Endothelial cell of umbilical vein (primary cell): ENCODE results near the gene ACSF3. TPM values are rescaled to one million over a fixed set of nuclear protein-coding genes. Genes with fewer than 3 reads are reported as not detected.

Source experiments
- BruUV-seq: library from RNA; stranded (reverse); fragments of 400-500 nt; replicated peaks from 2 replicates; lab custom pipeline; 2021; lab: Mats Ljungman, UMichigan
- CTCF ChIA-PET: fragments of 300-600, 350-600 bp; sonication (Branson Sonifier 250); formaldehyde crosslinking; loops from one replicate; lab custom pipeline; 2021; ENCODE audit warnings: antibody characterized with exemption, inconsistent platforms; lab: Charles Lee
- POLR2A ChIA-PET: fragments of 300-600, 350-600 bp; sonication (Branson Sonifier 250); formaldehyde crosslinking; loops from one replicate; lab custom pipeline; 2021; ENCODE audit warnings: antibody characterized with exemption, inconsistent platforms; lab: Charles Lee
- DNase-seq: peaks from one replicate; pipeline ENCODE4 v3.0.0-alpha.2; 2011; ENCODE audit warnings: low read depth, low spot score
- FAIRE-seq: peaks from 2 replicates; lab custom pipeline; 2011; peaks lifted over from hg19 to GRCh38; lab: Jason Lieb, UNC
- H2AFZ ChIP-seq: 2 replicates; pipeline ENCODE4 v1.6.0; 2012; ENCODE audit warnings: low read depth, low read length, control low read depth, inconsistent platforms
- H3K27ac ChIP-seq: 2 replicates; pipeline ENCODE4 v1.5.1; 2011; ENCODE audit warnings: low read depth, mild to moderate bottlenecking, control low read depth, low read length, moderate library complexity; ENCODE audit not compliant: insufficient read depth
- H3K27me3 ChIP-seq, 2 experiments: 2 replicates each; pipeline versions ENCODE4 v1.6.0 to v1.6.1; 2011; ENCODE audit warnings: low read length in 2 of 2, mixed read lengths in 1 of 2; ENCODE audit not compliant: control insufficient read depth in 2 of 2, insufficient read depth in 2 of 2
- H3K36me3 ChIP-seq, 2 experiments: 2 replicates in 1 of 2; 3 replicates in 1 of 2; pipeline ENCODE4 v1.5.1; 2011; ENCODE audit warnings: low read length in 2 of 2, mild to moderate bottlenecking in 1 of 2, moderate library complexity in 1 of 2; ENCODE audit not compliant: control insufficient read depth in 2 of 2, insufficient read depth in 2 of 2; ENCODE audit errors: extremely low read depth in 1 of 2
- H3K4me1 ChIP-seq: 3 replicates; pipeline ENCODE4 v1.5.1; 2011; ENCODE audit warnings: mild to moderate bottlenecking, low read length; ENCODE audit not compliant: control insufficient read depth, insufficient read depth; ENCODE audit errors: extremely low read depth
- H3K4me2 ChIP-seq: 2 replicates; pipeline ENCODE4 v1.6.1; 2011; ENCODE audit warnings: low read length, control low read depth, mixed read lengths; ENCODE audit not compliant: insufficient read depth
- H3K4me3 ChIP-seq, 3 experiments: fragments of 200-600 bp in 1 of 3; sonication (generic), shearing (Covaris generic) in 1 of 3; replicated peaks in 1 of 3; 2 replicates each; pipeline ENCODE4 v1.5.1; 2011 to 2016; ENCODE audit warnings: control low read depth in 3 of 3, low read length in 3 of 3, mild to moderate bottlenecking in 2 of 3, inconsistent platforms in 1 of 3, low read depth in 1 of 3, moderate library complexity in 1 of 3; ENCODE audit not compliant: insufficient read depth in 1 of 3
- H3K79me2 ChIP-seq: 2 replicates; pipeline ENCODE4 v1.6.0; 2012; ENCODE audit warnings: low read length, inconsistent platforms; ENCODE audit not compliant: control insufficient read depth, insufficient read depth
- H3K9ac ChIP-seq: replicated peaks from 2 replicates; pipeline ENCODE3; 2011; ENCODE audit warnings: low read length, control low read depth; ENCODE audit not compliant: insufficient read depth; ENCODE audit errors: extremely low read depth
- H3K9me1 ChIP-seq: replicated peaks from 3 replicates; pipeline ENCODE4 v1.6.0; 2011; ENCODE audit warnings: mild to moderate bottlenecking, low read length; ENCODE audit not compliant: control insufficient read depth, insufficient read depth; ENCODE audit errors: extremely low read depth
- H3K9me3 ChIP-seq: replicated peaks from 2 replicates; pipeline ENCODE4 v1.5.1; 2012; ENCODE audit warnings: low read length, inconsistent platforms; ENCODE audit not compliant: control insufficient read depth, insufficient read depth
- H4K20me1 ChIP-seq: replicated peaks from 2 replicates; pipeline ENCODE3; 2011; ENCODE audit warnings: mild to moderate bottlenecking, low read length; ENCODE audit not compliant: control insufficient read depth, insufficient read depth; ENCODE audit errors: extremely low read depth
- EZH2 ChIP-seq: IDR thresholded peaks from 2 replicates; pipeline ENCODE4 v1.6.1; 2012; ENCODE audit warnings: borderline replicate concordance, low read depth, mild to moderate bottlenecking, moderate library complexity, low read length, inconsistent platforms; ENCODE audit not compliant: severe bottlenecking
- FOS ChIP-seq: IDR thresholded peaks from 2 replicates; pipeline ENCODE4 v1.6.1; 2011; ENCODE audit warnings: mild to moderate bottlenecking, low read length, moderate library complexity, borderline replicate concordance; ENCODE audit not compliant: insufficient read depth
- GATA2 ChIP-seq: IDR thresholded peaks from 2 replicates; pipeline ENCODE4 v1.7.0; 2011; ENCODE audit warnings: low read depth, mild to moderate bottlenecking, moderate library complexity, mixed read lengths, low read length; ENCODE audit not compliant: insufficient read length, insufficient read depth
- JUN ChIP-seq: IDR thresholded peaks from 2 replicates; pipeline ENCODE4 v1.6.1; 2011; ENCODE audit warnings: borderline replicate concordance, low read depth; ENCODE audit not compliant: insufficient read length, insufficient read depth
- MYC ChIP-seq: IDR thresholded peaks from one replicate; pipeline ENCODE4 v1.6.1; 2011; ENCODE audit warnings: mild to moderate bottlenecking, low read depth, low read length
- POLR2A ChIP-seq: IDR thresholded peaks from 2 replicates; pipeline ENCODE4 v1.6.1; 2012; ENCODE audit warnings: low read depth, mild to moderate bottlenecking, control low read depth, low read length
- POLR2AphosphoS5 ChIP-seq: IDR thresholded peaks from 2 replicates; pipeline ENCODE4 v1.6.1; 2012; ENCODE audit warnings: low read depth, mild to moderate bottlenecking, control low read depth, low read length, moderate library complexity; ENCODE audit not compliant: insufficient read depth
- dilution Hi-C: fragments of 300-500 bp; cut with MboI; formaldehyde crosslinking; loops from one replicate; pipeline ENCODE4 v1.15.0; 2019; ENCODE audit warnings: low sequenced_read_pairs; ENCODE audit not compliant: extremely low pct_ligation_motif_present
- intact Hi-C: fragments of 100-400 bp; cut with micrococcal nuclease; formaldehyde crosslinking; loops from one replicate; pipeline ENCODE4 v1.10.0; 2022
- polyA plus RNA-seq, 4 experiments: library from polyadenylated mRNA; depleted of rRNA in 3 of 4; stranded (reverse) in 3 of 4; unstranded in 1 of 4; fragments of >200 nt; gene quantifications; 2 replicates each; pipeline versions ENCODE4 v1.2.1 to v1.2.3, GENCODE V29; 2011 to 2012; ENCODE audit warnings: missing spikeins in 1 of 4
- total RNA-seq: library from RNA; stranded (reverse); gene quantifications from 2 replicates; pipeline ENCODE4 v1.2.3, GENCODE V29; 2021
- TF ChIP-seq, protein P1 (sequence below), 2 donors: IDR thresholded peaks; 1 replicate in 1 of 2; 2 replicates in 1 of 2; pipeline ENCODE4 v1.5.1; 2011; ENCODE audit warnings: low read length in 2 of 2, mild to moderate bottlenecking in 2 of 2, moderate library complexity in 2 of 2, control low read depth in 1 of 2, inconsistent platforms in 1 of 2, low read depth in 1 of 2; ENCODE audit not compliant: insufficient read depth in 1 of 2; ENCODE audit errors: extremely low read depth in 1 of 2
- TF ChIP-seq, protein P2 (sequence below): IDR thresholded peaks from 2 replicates; pipeline ENCODE4 v1.6.1; 2011; ENCODE audit not compliant: insufficient read depth, insufficient read length

The ACSF3 gene
- total and polyA plus RNA-seq, 2 donors (not counting 3 experiments of a cell fraction or from before 2014, with no cell fraction given) = 18.6 to 33.2 TPM

DNA sequence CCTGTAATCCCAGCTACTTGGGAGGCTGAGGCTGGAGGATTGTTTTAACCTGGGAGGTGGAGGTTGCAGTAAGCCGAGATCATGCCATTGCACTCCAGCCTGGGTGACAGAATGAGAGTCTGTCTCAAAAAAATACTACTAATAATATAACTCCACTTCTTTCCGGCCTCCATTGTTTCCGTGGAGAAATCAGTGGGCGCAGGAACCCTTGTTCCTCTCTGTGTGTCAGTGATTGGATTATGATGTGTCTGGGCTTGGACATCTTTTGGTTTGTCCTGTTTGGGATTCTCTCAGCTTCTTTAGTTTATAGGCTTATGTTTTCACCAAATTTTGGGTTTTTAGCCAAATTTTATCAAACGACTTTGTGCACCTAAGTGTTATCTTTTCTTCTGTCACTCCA is 36.8 kb downstream of the ACSF3 start:
- dilution Hi-C loops = loop anchor here (25.0 kb wide), 1 partner anchor 168 kb away; no protein-coding TSS in a partner anchor

More for the DNA sequence above, 36.8 kb downstream of the ACSF3 start:
- ChIA-PET POLR2A (no interaction called here), CTCF (no interaction called here)
- H3K9me1 ChIP-seq = no peaks in the 10 kb centered on the region
- no peak overlapping the region for H3K27ac ChIP-seq
- H3K79me2 ChIP-seq = no peaks in the 10 kb centered on the region
- H3K9me3 ChIP-seq = no peaks in the 10 kb centered on the region
- H3K9ac ChIP-seq = no peak overlapping the region
- no peaks in the 10 kb centered on the region for H3K27me3 ChIP-seq
- no peak overlapping the region for H3K4me3 ChIP-seq
- no peak overlapping the region for H2AFZ ChIP-seq
- DNase-seq (no peak), FAIRE-seq (no peak)
- no TSS peak for BruUV-seq
- peaks cover 0 to 10% of the 10 kb centered on the region in 2 experiments for H3K36me3 ChIP-seq
- TF ChIP-seq FOS (no peak), EZH2 (no peak), POLR2A (no peak), MYC (no peak), GATA2 (no peak), POLR2AphosphoS5 (no peak), JUN (no peak)
- TF ChIP-seq, protein P1, sequence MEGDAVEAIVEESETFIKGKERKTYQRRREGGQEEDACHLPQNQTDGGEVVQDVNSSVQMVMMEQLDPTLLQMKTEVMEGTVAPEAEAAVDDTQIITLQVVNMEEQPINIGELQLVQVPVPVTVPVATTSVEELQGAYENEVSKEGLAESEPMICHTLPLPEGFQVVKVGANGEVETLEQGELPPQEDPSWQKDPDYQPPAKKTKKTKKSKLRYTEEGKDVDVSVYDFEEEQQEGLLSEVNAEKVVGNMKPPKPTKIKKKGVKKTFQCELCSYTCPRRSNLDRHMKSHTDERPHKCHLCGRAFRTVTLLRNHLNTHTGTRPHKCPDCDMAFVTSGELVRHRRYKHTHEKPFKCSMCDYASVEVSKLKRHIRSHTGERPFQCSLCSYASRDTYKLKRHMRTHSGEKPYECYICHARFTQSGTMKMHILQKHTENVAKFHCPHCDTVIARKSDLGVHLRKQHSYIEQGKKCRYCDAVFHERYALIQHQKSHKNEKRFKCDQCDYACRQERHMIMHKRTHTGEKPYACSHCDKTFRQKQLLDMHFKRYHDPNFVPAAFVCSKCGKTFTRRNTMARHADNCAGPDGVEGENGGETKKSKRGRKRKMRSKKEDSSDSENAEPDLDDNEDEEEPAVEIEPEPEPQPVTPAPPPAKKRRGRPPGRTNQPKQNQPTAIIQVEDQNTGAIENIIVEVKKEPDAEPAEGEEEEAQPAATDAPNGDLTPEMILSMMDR (IDR thresholded peaks at IDR 0.05; ENCODE audit: extremely low read depth in 1 of 2, insufficient read depth in 1 of 2, low read depth in 1 of 2, low read length in 2 of 2) = no peak
- TF ChIP-seq, protein P2, sequence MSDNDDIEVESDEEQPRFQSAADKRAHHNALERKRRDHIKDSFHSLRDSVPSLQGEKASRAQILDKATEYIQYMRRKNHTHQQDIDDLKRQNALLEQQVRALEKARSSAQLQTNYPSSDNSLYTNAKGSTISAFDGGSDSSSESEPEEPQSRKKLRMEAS = no peak
- H4K20me1 ChIP-seq = peaks cover 2% of the 10 kb centered on the region
- no peaks in the 10 kb centered on the region for H3K4me1 ChIP-seq
- intact Hi-C loops = no loop called here
- H3K4me2 ChIP-seq = no peak overlapping the region
